Activated T-helper 2 cell treated with anti-CD3 and anti-CD28 coated beads, Interferon-gamma antibody, Interleukin-2, Interleukin-4, amounts not matched to agents 10 μg/mL and 5 μg/mL and 100 μg/mL, durations not matched to agents 14 hours and 24 hours and 36 hours (primary cell): ENCODE data around the gene BBLN. TPM values are rescaled to one million over a fixed set of nuclear protein-coding genes. Genes with fewer than 3 reads are reported as not detected.
"Not testable (repeated sequence)": the region's sequence is repeated elsewhere in the genome, so short reads cannot be mapped to it uniquely, and the experiment has no call there.

Source experiments
- DNase-seq: peaks from one replicate; pipeline ENCODE4 v3.0.0; 2021; ENCODE audit warnings: low spot score
- H3K27ac Mint-ChIP-seq: one replicate; pipeline ENCODE4 v1.8.0; 2021; ENCODE audit warnings: mixed read lengths
- H3K27me3 Mint-ChIP-seq: one replicate; pipeline ENCODE4 v1.8.0; 2021; ENCODE audit warnings: low read depth, mixed read lengths
- H3K36me3 Mint-ChIP-seq: one replicate; pipeline ENCODE4 v1.8.0; 2021; ENCODE audit warnings: low read depth, mixed read lengths
- H3K4me1 Mint-ChIP-seq: one replicate; pipeline ENCODE4 v1.8.0; 2021; ENCODE audit warnings: low read depth, mixed read lengths
- H3K4me3 Mint-ChIP-seq: one replicate; pipeline ENCODE4 v1.8.0; 2021; ENCODE audit warnings: low read depth, mild to moderate bottlenecking, moderate library complexity, mixed read lengths
- H3K9me3 Mint-ChIP-seq: one replicate; pipeline ENCODE4 v1.8.0; 2021; ENCODE audit warnings: mixed read lengths
- intact Hi-C: fragments of 100-400 bp; cut with micrococcal nuclease; formaldehyde crosslinking; loops from one replicate; pipeline ENCODE4 v1.15.1; 2023
- total RNA-seq: library from RNA; stranded (reverse); gene quantifications from 2 replicates; pipeline ENCODE4 v1.2.3, GENCODE V29; 2022

Gene BBLN
- total RNA-seq, 1 donor from 2014 or later: 103 TPM

- Mint-ChIP-seq H3K4me1 (peaks cover 15% of the 10 kb centered on the region), H3K4me3 (no peak overlapping the region), H3K27me3 (no peaks in the 10 kb centered on the region), H3K27ac (no peak overlapping the region), H3K9me3 (no peaks in the 10 kb centered on the region), H3K36me3 (peaks cover 52% of the 10 kb centered on the region)
- DNase-seq: no peak
- intact Hi-C loops: loop anchor here (10.0 kb wide), 1 partner anchor 390 kb away; the partner anchor contains the start of gene SPTAN1
Observed at GRCh38 chr9:128164307-128164885, 4.3 kb downstream of the BBLN start.

- no peak for DNase-seq
- peaks cover 8% of the 10 kb centered on the region for H3K4me1 Mint-ChIP-seq
- H3K36me3 Mint-ChIP-seq: peaks cover 59% of the 10 kb centered on the region
- no peaks in the 10 kb centered on the region for H3K9me3 Mint-ChIP-seq
- H3K27ac Mint-ChIP-seq: no peak overlapping the region
- no peak overlapping the region for H3K4me3 Mint-ChIP-seq
- H3K27me3 Mint-ChIP-seq: no peaks in the 10 kb centered on the region
- intact Hi-C loops: loop anchor here (10.0 kb wide), 1 partner anchor 389 kb away; the partner anchor contains the start of gene SPTAN1
Observed at GRCh38 chr9:128166169-128166568, 6.1 kb downstream of the BBLN start.

GRCh38 chr9:128167209-128167608 lies 7.1 kb downstream of the BBLN start:
- H3K4me3 Mint-ChIP-seq: no peak overlapping the region
- no peaks in the 10 kb centered on the region for H3K27me3 Mint-ChIP-seq
- H3K27ac Mint-ChIP-seq: no peak overlapping the region
- H3K36me3 Mint-ChIP-seq: peaks cover 56% of the 10 kb centered on the region
- peaks cover 5% of the 10 kb centered on the region for H3K4me1 Mint-ChIP-seq
- intact Hi-C loops: loop anchor here (10.0 kb wide), 1 partner anchor 388 kb away; the partner anchor contains the start of gene SPTAN1
- DNase-seq: no peak
- H3K9me3 Mint-ChIP-seq: no peaks in the 10 kb centered on the region

GRCh38 chr9:128168731-128169308 lies 8.8 kb downstream of the BBLN start:
- H3K36me3 Mint-ChIP-seq: peaks cover 45% of the 10 kb centered on the region
- H3K4me1 Mint-ChIP-seq: no peaks in the 10 kb centered on the region
- no peaks in the 10 kb centered on the region for H3K9me3 Mint-ChIP-seq
- intact Hi-C loops: loop anchor here (10.0 kb wide), 1 partner anchor 386 kb away; the partner anchor contains the start of gene SPTAN1
- DNase-seq: no peak
- H3K4me3 Mint-ChIP-seq: no peak overlapping the region
- H3K27me3 Mint-ChIP-seq: no peaks in the 10 kb centered on the region
- no peak overlapping the region for H3K27ac Mint-ChIP-seq

- peaks cover 39% of the 10 kb centered on the region for H3K36me3 Mint-ChIP-seq
Observed at GRCh38 chr9:128169492-128169891, 9.4 kb downstream of the BBLN start.

DNA sequence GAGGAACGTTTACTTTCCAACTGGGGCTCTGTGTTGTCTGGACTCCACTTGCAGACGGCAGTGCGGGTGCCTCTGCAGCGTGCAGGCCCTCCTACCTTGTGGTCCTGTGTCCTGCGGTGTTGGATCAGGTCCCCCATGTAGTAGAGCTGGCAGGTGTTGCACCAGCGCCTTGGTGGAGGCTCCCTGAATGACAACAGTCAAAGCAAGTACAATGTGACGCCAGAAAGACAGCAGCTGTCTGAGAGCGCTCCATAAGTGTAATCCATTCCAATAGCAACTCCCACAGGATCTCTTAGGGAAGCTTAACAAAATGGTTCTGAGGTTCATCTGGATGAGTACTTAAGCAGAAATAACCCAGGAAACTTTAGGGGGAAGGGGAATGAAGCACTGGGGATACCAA lies 9.9 kb downstream of the BBLN start:
- H3K4me3 Mint-ChIP-seq: no peak overlapping the region
- no peaks in the 10 kb centered on the region for H3K27me3 Mint-ChIP-seq
- intact Hi-C loops: loop anchor here (10.0 kb wide), 1 partner anchor 385 kb away; the partner anchor contains the start of gene SPTAN1
- no peaks in the 10 kb centered on the region for H3K4me1 Mint-ChIP-seq
- no peak for DNase-seq
- no peak overlapping the region for H3K27ac Mint-ChIP-seq
- peaks cover 40% of the 10 kb centered on the region for H3K36me3 Mint-ChIP-seq
- no peaks in the 10 kb centered on the region for H3K9me3 Mint-ChIP-seq

More at GRCh38 chr9:128169492-128169891, 9.4 kb downstream of the BBLN start:
- Mint-ChIP-seq H3K4me3 (no peak overlapping the region), H3K27me3 (no peaks in the 10 kb centered on the region), H3K27ac (no peak overlapping the region), H3K4me1 (no peaks in the 10 kb centered on the region), H3K9me3 (no peaks in the 10 kb centered on the region)
- no peak for DNase-seq
- intact Hi-C loops: loop anchor here (10.0 kb wide), 1 partner anchor 385 kb away; the partner anchor contains the start of gene SPTAN1

DNA sequence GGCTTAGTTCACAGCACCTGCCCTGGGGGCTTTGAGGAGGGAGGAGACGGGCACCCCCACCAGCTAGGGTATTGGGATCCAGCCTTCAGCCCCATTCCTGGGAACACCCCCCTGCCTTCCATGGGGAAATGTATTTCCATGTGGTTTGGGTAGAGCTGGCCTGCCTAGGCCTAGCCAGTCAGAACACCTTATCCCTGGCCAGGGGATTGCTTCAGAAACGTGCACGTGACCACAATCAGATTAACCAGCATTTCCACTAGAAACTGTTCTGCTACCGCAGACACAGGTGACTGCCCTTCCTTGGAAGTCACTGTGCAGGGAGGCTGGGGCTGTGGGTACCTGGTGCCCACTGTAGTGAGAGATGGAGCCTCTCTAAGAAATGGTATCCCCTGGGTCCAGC lies 14.0 kb downstream of the BBLN start:
- Mint-ChIP-seq H3K27me3 (no peaks in the 10 kb centered on the region), H3K36me3 (peaks cover 49% of the 10 kb centered on the region), H3K27ac (no peak overlapping the region), H3K9me3 (no peaks in the 10 kb centered on the region), H3K4me3 (no peak overlapping the region), H3K4me1 (no peaks in the 10 kb centered on the region)
- no peak for DNase-seq
- intact Hi-C loops: no loop called here

DNA sequence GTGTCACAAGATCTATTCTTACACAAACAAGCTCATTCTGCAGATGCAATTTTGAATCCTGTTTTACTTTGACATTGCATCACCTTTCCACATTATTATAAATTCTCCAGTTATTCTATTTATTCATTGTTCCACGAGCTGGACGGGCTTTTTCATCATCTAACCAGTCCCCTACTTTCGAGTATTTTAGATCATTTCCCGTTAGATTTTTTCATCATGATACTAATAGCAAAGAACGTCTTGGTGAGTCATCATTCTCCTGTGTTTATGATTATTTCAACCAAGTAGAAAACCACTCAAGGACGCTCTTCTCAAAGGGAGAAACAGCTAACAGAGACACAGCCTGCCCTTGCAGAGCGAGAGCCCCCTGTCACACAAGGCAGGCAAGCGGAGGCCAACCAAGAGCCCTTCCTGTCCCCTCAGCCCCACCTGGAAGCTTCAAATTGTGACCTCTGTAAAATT lies 15.1 kb downstream of the BBLN start:
- Mint-ChIP-seq H3K9me3 (peaks cover 3% of the 10 kb centered on the region), H3K27me3 (no peaks in the 10 kb centered on the region), H3K4me1 (no peaks in the 10 kb centered on the region), H3K36me3 (peaks cover 50% of the 10 kb centered on the region), H3K27ac (no peak overlapping the region), H3K4me3 (no peak overlapping the region)
- no peak for DNase-seq
- intact Hi-C loops: no loop called here

DNA sequence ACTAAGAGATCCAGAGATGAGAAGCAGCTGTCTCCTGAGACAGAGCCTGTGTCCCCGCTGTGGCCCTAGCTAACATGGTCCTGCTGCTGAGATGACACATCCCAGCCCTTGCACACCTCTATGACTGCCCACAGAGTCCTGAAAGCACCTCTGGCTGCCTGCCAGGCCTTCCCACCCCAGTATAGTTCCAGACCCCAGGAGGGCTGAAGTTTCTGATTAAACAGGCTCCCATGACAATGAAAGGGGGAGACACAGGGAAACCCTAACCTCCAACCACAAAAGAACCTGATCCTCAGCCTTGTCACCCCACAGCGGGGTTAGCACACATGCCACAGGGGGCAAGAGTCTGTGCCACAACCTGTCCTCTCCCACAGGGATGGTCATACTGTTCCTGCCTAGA lies 15.7 kb downstream of the BBLN start:
- Mint-ChIP-seq H3K9me3 (peaks cover 5% of the 10 kb centered on the region), H3K4me3 (no peak overlapping the region), H3K36me3 (peaks cover 53% of the 10 kb centered on the region), H3K27ac (no peak overlapping the region), H3K27me3 (no peaks in the 10 kb centered on the region), H3K4me1 (no peaks in the 10 kb centered on the region)
- intact Hi-C loops: no loop called here
- DNase-seq: no peak

DNA sequence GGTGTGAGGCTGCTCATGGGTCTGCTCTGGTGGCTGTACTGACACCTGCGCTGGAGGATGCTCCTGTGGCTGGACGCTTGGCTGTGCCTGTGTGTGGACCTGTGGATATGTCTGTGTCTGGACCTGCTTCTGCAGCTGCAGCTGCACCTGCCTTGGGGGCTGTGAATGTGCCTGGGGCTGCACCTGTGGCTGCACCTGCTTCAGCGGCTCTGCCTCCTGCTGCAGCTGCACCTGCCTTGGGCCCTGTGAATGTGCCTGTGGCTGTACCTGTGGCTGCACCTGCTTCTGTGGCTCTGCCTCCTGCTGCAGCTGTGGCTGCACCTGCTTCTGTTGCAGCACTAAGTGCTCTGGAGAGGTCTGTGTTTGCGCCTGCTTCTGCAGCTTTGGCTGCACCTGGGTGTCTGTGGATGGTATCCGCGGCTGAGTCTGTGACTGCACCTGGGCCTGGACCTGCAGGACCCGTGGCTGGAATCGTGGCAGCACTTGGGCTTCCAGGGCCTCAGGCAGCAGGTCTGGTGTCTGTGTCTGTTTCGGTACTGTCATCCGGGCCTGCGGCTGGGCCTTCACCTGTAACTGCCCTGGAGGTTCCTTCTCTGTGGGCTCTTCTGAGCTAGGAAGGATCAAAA lies 18.9 kb downstream of the BBLN start:
- DNase-seq: no peak
- intact Hi-C loops: no loop called here
- no peak overlapping the region for H3K4me3 Mint-ChIP-seq
- H3K27me3 Mint-ChIP-seq: no peaks in the 10 kb centered on the region
- H3K36me3 Mint-ChIP-seq: peaks cover 78% of the 10 kb centered on the region
- H3K27ac Mint-ChIP-seq: no peak overlapping the region
- H3K9me3 Mint-ChIP-seq: peaks cover 5% of the 10 kb centered on the region
- peaks cover 4% of the 10 kb centered on the region for H3K4me1 Mint-ChIP-seq

- peaks cover 5% of the 10 kb centered on the region for H3K9me3 Mint-ChIP-seq
- H3K27me3 Mint-ChIP-seq: no peaks in the 10 kb centered on the region
- peaks cover 8% of the 10 kb centered on the region for H3K4me1 Mint-ChIP-seq
- H3K4me3 Mint-ChIP-seq: no peak overlapping the region
- peaks cover 78% of the 10 kb centered on the region for H3K36me3 Mint-ChIP-seq
- no peak for DNase-seq
- H3K27ac Mint-ChIP-seq: no peak overlapping the region
- intact Hi-C loops: no loop called here
Observed at GRCh38 chr9:128180001-128180400, 19.9 kb downstream of the BBLN start.

GRCh38 chr9:128180447-128180846 lies 20.4 kb downstream of the BBLN start:
- Mint-ChIP-seq H3K27ac (no peak overlapping the region), H3K4me3 (no peak overlapping the region), H3K4me1 (peaks cover 8% of the 10 kb centered on the region), H3K27me3 (no peaks in the 10 kb centered on the region), H3K36me3 (peaks cover 74% of the 10 kb centered on the region), H3K9me3 (peaks cover 5% of the 10 kb centered on the region)
- intact Hi-C loops: no loop called here
- DNase-seq: no peak

- peaks cover 12% of the 10 kb centered on the region for H3K4me1 Mint-ChIP-seq
- H3K9me3 Mint-ChIP-seq, H3K4me3 Mint-ChIP-seq, H3K27me3 Mint-ChIP-seq, DNase-seq, H3K27ac Mint-ChIP-seq, intact Hi-C loops: not testable (repeated sequence)
- H3K36me3 Mint-ChIP-seq: peaks cover 71% of the 10 kb centered on the region
Observed at GRCh38 chr9:128181480-128181879, 21.4 kb downstream of the BBLN start.
